Ishikawa (cell line): Measurements from ENCODE around the gene AFP.

ENCODE experiments used
- CEBPB ChIP-seq: IDR thresholded peaks from 2 replicates; pipeline ENCODE4 v1.6.1; 2012
- CREB1 ChIP-seq: IDR thresholded peaks from 2 replicates; pipeline ENCODE4 v1.6.1; 2012; ENCODE audit warnings: low read depth
- EGR1 ChIP-seq: IDR thresholded peaks from 2 replicates; pipeline ENCODE4 v1.6.1; 2012
- EP300 ChIP-seq: IDR thresholded peaks from 2 replicates; pipeline ENCODE4 v1.6.1; 2012; ENCODE audit warnings: borderline replicate concordance
- FOXM1 ChIP-seq: IDR thresholded peaks from 2 replicates; pipeline ENCODE4 v1.6.1; 2012; ENCODE audit warnings: low read depth, borderline replicate concordance
- NFIC ChIP-seq: IDR thresholded peaks from 2 replicates; pipeline ENCODE4 v1.6.1; 2012
- RAD21 ChIP-seq: IDR thresholded peaks from 2 replicates; pipeline ENCODE4 v1.6.1; 2012; ENCODE audit warnings: low read depth
- TAF1 ChIP-seq: IDR thresholded peaks from 2 replicates; pipeline ENCODE4 v1.6.1; 2012; ENCODE audit warnings: low read depth, mild to moderate bottlenecking
- TCF12 ChIP-seq: IDR thresholded peaks from 2 replicates; pipeline ENCODE4 v1.6.1; 2012; ENCODE audit warnings: low read depth
- TEAD4 ChIP-seq: IDR thresholded peaks from 2 replicates; pipeline ENCODE4 v1.6.1; 2012
- YY1 ChIP-seq: IDR thresholded peaks from 2 replicates; pipeline ENCODE4 v1.6.1; 2012; ENCODE audit warnings: low read depth
- ZBTB7A ChIP-seq: IDR thresholded peaks from 2 replicates; pipeline ENCODE4 v1.6.1; 2012; ENCODE audit warnings: low read depth
- TF ChIP-seq, protein P1 (sequence below): IDR thresholded peaks from 2 replicates; pipeline ENCODE4 v1.6.1; 2012; ENCODE audit warnings: low read depth, mild to moderate bottlenecking
- TF ChIP-seq, protein P2 (sequence below): IDR thresholded peaks from 2 replicates; pipeline ENCODE4 v1.6.1; 2012
- TF ChIP-seq, protein P3 (sequence below): IDR thresholded peaks from 2 replicates; pipeline ENCODE4 v1.6.1; 2012

The AFP gene

DNA sequence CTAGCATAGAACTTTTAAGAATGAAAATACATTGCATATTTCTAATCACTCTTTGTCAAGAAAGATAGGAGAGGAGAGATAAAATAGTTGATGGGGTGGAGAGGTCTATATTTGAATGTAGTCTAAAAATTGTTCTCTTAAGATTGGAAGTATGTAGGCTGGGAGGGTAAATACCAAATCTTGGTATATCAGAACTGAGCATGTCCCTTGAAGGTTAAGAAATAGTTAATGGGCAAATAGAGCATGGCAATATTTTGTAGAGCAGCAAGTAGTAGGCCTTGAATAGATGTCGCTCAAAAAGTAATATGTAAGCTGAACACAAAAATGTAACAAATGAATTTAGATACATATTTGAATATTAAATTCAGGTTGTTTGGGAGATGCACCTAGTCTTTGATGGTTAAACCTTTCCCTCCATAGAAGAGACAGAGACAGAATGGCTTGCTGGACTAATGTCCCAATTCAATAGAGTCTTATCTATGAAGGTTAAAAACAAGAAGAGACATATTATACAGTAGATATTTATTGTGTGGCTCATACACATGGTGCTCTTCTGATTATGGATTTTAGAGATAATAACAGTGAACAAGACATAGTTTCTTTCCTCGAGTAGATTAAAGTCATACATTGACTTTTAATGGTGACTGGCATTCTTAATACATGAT is 19.5 kb upstream of the AFP start:
- TF ChIP-seq RAD21 (no peak), TCF12 (no peak), NFIC (no peak), ZBTB7A (no peak), FOXM1 (no peak), YY1 (no peak), EP300 (no peak), CEBPB (no peak), TEAD4 (no peak), EGR1 (no peak), TAF1 (no peak), CREB1 (no peak)
- TF ChIP-seq, protein P1, sequence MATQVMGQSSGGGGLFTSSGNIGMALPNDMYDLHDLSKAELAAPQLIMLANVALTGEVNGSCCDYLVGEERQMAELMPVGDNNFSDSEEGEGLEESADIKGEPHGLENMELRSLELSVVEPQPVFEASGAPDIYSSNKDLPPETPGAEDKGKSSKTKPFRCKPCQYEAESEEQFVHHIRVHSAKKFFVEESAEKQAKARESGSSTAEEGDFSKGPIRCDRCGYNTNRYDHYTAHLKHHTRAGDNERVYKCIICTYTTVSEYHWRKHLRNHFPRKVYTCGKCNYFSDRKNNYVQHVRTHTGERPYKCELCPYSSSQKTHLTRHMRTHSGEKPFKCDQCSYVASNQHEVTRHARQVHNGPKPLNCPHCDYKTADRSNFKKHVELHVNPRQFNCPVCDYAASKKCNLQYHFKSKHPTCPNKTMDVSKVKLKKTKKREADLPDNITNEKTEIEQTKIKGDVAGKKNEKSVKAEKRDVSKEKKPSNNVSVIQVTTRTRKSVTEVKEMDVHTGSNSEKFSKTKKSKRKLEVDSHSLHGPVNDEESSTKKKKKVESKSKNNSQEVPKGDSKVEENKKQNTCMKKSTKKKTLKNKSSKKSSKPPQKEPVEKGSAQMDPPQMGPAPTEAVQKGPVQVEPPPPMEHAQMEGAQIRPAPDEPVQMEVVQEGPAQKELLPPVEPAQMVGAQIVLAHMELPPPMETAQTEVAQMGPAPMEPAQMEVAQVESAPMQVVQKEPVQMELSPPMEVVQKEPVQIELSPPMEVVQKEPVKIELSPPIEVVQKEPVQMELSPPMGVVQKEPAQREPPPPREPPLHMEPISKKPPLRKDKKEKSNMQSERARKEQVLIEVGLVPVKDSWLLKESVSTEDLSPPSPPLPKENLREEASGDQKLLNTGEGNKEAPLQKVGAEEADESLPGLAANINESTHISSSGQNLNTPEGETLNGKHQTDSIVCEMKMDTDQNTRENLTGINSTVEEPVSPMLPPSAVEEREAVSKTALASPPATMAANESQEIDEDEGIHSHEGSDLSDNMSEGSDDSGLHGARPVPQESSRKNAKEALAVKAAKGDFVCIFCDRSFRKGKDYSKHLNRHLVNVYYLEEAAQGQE, result no peak
- TF ChIP-seq, protein P2, sequence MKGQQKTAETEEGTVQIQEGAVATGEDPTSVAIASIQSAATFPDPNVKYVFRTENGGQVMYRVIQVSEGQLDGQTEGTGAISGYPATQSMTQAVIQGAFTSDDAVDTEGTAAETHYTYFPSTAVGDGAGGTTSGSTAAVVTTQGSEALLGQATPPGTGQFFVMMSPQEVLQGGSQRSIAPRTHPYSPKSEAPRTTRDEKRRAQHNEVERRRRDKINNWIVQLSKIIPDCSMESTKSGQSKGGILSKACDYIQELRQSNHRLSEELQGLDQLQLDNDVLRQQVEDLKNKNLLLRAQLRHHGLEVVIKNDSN, result no peak
- TF ChIP-seq, protein P3, sequence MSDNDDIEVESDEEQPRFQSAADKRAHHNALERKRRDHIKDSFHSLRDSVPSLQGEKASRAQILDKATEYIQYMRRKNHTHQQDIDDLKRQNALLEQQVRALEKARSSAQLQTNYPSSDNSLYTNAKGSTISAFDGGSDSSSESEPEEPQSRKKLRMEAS, result no peak

DNA sequence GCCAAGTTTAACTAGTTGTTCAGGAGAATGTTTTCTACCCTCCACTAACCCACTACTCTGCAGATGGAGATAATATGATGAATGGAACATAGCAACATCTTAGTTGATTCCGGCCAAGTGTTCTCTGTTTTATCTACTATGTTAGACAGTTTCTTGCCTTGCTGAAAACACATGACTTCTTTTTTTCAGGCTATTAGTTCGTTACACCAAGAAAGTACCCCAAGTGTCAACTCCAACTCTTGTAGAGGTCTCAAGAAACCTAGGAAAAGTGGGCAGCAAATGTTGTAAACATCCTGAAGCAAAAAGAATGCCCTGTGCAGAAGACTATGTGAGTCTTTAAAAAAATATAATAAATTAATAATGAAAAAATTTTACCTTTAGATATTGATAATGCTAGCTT is 18.7 kb upstream of the AFP start:
- TF ChIP-seq NFIC, result no peak
- TF ChIP-seq TAF1, result no peak
- TF ChIP-seq TCF12, result no peak
- no peak for TF ChIP-seq EP300
- no peak for TF ChIP-seq ZBTB7A
- no peak for TF ChIP-seq RAD21
- TF ChIP-seq, protein P3, result no peak

DNA sequence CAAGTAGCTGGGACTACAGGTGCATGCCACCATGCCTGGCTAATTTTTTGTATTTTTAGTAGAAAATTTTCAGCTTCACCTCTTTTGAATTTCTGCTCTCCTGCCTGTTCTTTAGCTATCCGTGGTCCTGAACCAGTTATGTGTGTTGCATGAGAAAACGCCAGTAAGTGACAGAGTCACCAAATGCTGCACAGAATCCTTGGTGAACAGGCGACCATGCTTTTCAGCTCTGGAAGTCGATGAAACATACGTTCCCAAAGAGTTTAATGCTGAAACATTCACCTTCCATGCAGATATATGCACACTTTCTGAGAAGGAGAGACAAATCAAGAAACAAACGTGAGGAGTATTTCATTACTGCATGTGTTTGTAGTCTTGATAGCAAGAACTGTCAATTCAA is 18.0 kb upstream of the AFP start:
- TF ChIP-seq ZBTB7A, result no peak
- TF ChIP-seq, protein P1, result peak; percentile 86

DNA sequence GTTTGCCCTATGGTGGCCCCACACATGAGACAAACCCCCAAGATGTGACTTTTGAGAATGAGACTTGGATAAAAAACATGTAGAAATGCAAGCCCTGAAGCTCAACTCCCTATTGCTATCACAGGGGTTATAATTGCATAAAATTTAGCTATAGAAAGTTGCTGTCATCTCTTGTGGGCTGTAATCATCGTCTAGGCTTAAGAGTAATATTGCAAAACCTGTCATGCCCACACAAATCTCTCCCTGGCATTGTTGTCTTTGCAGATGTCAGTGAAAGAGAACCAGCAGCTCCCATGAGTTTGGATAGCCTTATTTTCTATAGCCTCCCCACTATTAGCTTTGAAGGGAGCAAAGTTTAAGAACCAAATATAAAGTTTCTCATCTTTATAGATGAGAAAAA is 17.3 kb upstream of the AFP start:
- TF ChIP-seq TAF1 (no peak), FOXM1 (no peak), TCF12 (no peak), CEBPB (no peak), YY1 (no peak), CREB1 (no peak), TEAD4 (no peak), ZBTB7A (no peak), RAD21 (no peak), EGR1 (no peak), NFIC (no peak)

DNA sequence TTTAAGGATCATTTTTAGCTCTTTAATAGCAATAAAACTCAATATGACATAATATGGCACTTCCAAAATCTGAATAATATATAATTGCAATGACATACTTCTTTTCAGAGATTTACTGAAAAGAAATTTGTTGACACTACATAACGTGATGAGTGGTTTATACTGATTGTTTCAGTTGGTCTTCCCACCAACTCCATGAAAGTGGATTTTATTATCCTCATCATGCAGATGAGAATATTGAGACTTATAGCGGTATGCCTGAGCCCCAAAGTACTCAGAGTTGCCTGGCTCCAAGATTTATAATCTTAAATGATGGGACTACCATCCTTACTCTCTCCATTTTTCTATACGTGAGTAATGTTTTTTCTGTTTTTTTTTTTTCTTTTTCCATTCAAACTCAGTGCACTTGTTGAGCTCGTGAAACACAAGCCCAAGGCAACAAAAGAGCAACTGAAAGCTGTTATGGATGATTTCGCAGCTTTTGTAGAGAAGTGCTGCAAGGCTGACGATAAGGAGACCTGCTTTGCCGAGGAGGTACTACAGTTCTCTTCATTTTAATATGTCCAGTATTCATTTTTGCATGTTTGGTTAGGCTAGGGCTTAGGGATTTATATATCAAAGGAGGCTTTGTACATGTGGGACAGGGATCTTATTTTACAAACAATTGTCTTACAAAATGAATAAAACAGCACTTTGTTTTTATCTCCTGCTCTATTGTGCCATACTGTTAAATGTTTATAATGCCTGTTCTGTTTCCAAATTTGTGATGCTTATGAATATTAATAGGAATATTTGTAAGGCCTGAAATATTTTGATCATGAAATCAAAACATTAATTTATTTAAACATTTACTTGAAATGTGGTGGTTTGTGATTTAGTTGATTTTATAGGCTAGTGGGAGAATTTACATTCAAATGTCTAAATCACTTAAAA is 16.6 kb upstream of the AFP start:
- TF ChIP-seq EP300, result no peak
- no peak for TF ChIP-seq NFIC
- TF ChIP-seq RAD21, result no peak
- TF ChIP-seq, protein P1, result no peak
- no peak for TF ChIP-seq TEAD4
- no peak for TF ChIP-seq EGR1
- TF ChIP-seq CREB1, result no peak
- TF ChIP-seq, protein P2, result no peak
- TF ChIP-seq YY1, result no peak
- no peak for TF ChIP-seq ZBTB7A
- no peak for TF ChIP-seq TCF12
- TF ChIP-seq TAF1, result no peak
- TF ChIP-seq, protein P3, result no peak
- TF ChIP-seq FOXM1, result no peak
- TF ChIP-seq CEBPB, result no peak
